Duodenal mucosa (tissue), 2 donors: Measurements from ENCODE around the gene NPFFR1.

Source experiments
- H3K27ac ChIP-seq: one replicate; pipeline ENCODE4 v1.7.0; 2013; ENCODE audit warnings: low read depth, low read length
- H3K27me3 ChIP-seq, 2 donors: one replicate each; pipeline ENCODE4 v1.7.0; 2013; ENCODE audit warnings: low read length in 2 of 2, control low read depth in 1 of 2; ENCODE audit not compliant: insufficient read depth in 2 of 2, control insufficient read depth in 1 of 2
- H3K36me3 ChIP-seq, 2 donors: one replicate each; pipeline ENCODE4 v1.7.0; 2013; ENCODE audit warnings: low read length in 2 of 2, control low read depth in 1 of 2; ENCODE audit not compliant: insufficient read depth in 2 of 2, control insufficient read depth in 1 of 2
- H3K4me1 ChIP-seq, 2 donors: one replicate each; pipeline ENCODE4 v1.7.0; 2013; ENCODE audit warnings: low read length in 2 of 2, control low read depth in 1 of 2; ENCODE audit not compliant: insufficient read depth in 2 of 2, control insufficient read depth in 1 of 2
- H3K4me3 ChIP-seq, 2 donors: one replicate each; pipeline ENCODE4 v1.7.0; 2013; ENCODE audit warnings: low read length in 2 of 2, low read depth in 1 of 2
- H3K9ac ChIP-seq, 2 donors: one replicate each; pipeline ENCODE4 v1.7.0; 2013; ENCODE audit warnings: low read length in 2 of 2, low read depth in 1 of 2
- H3K9me3 ChIP-seq, 2 donors: one replicate each; pipeline ENCODE4 v1.7.0; 2013; ENCODE audit warnings: low read length in 2 of 2, control low read depth in 1 of 2; ENCODE audit not compliant: control insufficient read depth in 1 of 2

Gene NPFFR1, protein sequence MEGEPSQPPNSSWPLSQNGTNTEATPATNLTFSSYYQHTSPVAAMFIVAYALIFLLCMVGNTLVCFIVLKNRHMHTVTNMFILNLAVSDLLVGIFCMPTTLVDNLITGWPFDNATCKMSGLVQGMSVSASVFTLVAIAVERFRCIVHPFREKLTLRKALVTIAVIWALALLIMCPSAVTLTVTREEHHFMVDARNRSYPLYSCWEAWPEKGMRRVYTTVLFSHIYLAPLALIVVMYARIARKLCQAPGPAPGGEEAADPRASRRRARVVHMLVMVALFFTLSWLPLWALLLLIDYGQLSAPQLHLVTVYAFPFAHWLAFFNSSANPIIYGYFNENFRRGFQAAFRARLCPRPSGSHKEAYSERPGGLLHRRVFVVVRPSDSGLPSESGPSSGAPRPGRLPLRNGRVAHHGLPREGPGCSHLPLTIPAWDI

DNA sequence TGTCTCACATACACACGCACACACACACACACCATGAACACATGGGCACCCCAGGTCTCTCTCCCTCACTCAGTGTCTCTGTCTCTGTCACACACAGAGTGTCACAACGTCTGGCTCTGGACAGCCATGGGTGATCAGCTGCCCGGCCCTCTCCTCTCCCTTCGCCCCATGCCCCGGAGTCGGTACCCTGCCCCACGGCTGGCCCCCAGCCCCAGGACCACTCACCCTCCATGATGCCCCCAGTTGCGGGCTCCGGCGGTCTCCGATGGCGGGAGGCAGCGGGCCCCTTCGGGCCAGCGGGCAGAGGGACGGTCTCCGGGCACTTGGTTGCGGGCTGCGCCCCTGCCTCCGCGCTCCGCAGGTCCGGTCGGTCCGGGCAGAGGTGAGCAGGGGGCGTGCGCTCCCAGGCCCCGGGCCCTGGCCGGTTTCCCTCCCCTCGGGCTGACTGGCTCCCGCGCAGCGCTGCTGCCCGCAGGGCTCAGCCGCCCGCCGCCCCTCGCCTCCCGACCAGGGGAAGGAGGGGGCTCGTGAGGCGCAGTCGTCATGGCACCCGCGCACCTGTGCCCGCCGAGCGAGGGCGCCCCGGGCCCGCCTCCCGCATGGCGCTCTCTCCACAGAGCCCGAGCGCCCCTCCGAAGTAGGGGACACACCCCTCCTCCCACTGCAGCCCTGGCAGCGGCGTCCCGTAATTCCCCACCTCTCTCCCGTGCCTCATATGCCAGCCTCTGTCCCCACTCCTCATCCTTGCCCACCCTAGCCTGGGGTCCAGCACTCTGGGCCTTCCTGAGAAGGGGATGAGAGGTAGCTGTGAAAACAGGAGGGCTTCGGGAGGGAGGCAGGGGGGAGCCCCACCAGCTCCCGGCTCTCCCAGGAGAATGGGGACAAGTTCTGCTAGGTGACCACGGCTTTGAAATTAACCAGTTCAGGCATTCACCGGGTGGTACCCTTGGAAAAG is at the start of gene NPFFR1:
Gene NPFFR1 (minus strand): TSS at position 560 of the 955 bp plus-strand sequence. CDS start 328 bp downstream, at position 232.
- Histone ChIP-seq H3K9me3 (no peaks in the 10 kb centered on the region), H3K4me3 (no peak within 1 kb of the TSS), H3K27me3 (peaks cover 31 to 33% of the 10 kb centered on the region in 2 donors), H3K36me3 (no peaks in the 10 kb centered on the region), H3K27ac (no peak within 1 kb of the TSS), H3K9ac (no peak within 1 kb of the TSS), H3K4me1 (peaks cover 0 to 5% of the 10 kb centered on the region in 2 donors)

DNA sequence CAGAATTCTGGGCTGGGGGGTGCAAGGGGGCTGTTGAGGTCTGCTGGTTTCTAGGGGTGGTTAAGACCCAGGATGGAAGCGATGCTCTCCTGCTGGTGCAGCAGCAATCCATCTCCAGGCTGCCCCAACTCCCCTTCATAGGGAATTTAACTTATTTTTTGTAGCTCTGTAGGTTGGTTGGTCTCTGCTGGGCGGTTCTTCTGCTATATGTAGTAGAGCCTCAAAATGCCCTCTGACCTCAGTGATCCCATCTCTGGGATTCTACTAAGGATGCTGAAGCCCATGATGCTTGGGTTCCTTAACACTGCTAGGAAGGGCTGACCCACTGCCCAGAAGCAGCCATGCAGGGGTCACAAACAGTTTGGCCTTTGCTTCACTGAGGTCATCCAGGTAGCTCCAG is 49.5 kb upstream of the NPFFR1 start:
- Histone ChIP-seq H3K27ac (no peak overlapping the region), H3K9ac (no peak overlapping the region), H3K4me3 (no peak overlapping the region), H3K4me1 (peaks cover 20 to 30% of the 10 kb centered on the region in 2 donors), H3K36me3 (no peaks in the 10 kb centered on the region), H3K9me3 (peaks cover 0 to 4% of the 10 kb centered on the region in 2 donors), H3K27me3 (no peaks in the 10 kb centered on the region)

DNA sequence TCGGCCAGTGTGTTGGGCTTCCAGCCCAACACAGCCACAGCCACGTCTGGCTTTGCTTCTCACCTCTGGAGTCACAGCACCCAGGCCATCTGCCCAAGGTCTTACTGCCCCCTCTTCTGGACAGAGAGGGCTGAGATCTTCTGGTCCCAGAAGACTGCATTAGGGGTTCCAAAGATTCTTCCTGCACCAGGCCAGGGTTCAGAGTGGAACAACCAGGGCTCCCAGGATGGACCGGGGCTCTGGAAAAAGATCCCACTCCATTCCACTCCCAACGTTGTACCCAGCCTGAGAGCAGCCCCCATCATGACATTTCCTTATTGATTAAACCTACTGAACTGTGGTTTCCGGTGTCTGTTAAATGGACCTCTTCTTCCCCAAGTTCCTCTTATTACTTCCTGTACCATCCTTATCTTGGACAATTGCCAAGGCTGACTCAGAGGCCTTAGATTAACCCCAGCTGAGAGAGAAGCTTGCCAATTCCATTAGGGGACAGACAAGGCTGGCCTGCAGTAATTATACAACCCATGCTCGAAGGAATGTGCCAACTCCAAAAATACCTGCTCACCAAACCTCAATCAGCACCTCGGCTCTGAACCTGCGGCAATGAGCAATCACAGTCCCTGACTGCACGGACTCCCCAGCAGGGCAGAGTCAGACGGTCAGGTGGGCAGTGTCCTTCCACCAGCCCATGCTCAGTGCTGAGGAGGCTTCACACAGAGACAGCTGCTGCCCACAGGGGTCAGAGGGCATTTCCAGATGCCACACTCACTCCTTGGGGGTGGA is 47.9 kb upstream of the NPFFR1 start:
- H3K4me1 ChIP-seq, result peaks cover 20 to 30% of the 10 kb centered on the region in 2 donors
- H3K4me3 ChIP-seq, result peak overlapping the region; percentile 17 to 36
- peaks cover 0 to 4% of the 10 kb centered on the region in 2 donors for H3K9me3 ChIP-seq
- H3K27me3 ChIP-seq, result no peaks in the 10 kb centered on the region
- no peak overlapping the region for H3K9ac ChIP-seq
- no peak overlapping the region for H3K27ac ChIP-seq
- H3K36me3 ChIP-seq, result no peaks in the 10 kb centered on the region

DNA sequence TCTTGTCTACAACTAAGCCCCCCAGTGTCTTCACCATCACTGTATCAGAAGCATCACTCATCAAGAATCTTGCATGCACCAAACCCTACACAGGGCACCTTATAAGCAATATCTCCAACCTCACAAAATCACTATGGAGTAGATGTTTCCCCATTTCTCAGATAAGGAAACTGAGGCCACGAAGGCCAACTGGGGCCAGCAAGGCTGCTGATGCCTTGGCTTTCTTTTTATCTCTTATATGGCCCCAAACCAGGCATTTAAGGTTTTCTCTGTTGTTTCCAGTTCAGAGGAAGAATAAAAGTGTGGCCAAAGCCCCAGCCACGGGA is 47.3 kb upstream of the NPFFR1 start:
- no peak overlapping the region for H3K9ac ChIP-seq
- no peak overlapping the region for H3K27ac ChIP-seq
- no peaks in the 10 kb centered on the region for H3K36me3 ChIP-seq
- peaks cover 20 to 30% of the 10 kb centered on the region in 2 donors for H3K4me1 ChIP-seq
- H3K4me3 ChIP-seq, result no peak overlapping the region
- H3K27me3 ChIP-seq, result no peaks in the 10 kb centered on the region
- H3K9me3 ChIP-seq, result peaks cover 0 to 4% of the 10 kb centered on the region in 2 donors

DNA sequence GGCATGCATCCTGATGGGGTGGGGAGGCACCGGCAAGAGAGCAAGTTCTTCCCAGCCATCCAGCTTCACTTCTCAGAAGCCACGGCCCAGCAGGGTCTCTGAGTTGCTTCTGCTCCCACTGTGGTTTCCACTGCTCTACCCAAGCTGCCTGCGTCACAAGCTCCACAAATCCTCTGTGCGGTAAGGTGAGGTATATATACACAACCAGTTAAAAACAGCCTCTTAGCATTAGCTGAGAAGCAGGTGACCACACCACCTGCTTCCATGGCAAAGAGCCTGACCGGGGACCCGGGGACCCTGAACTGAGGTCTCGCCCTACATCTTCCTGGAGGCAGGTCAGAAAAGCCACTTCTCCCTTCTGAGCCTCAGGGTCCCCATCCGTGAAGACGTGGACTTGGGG is 46.9 kb upstream of the NPFFR1 start:
- Histone ChIP-seq H3K9ac (no peak overlapping the region), H3K4me3 (no peak overlapping the region), H3K4me1 (peaks cover 20 to 30% of the 10 kb centered on the region in 2 donors), H3K27ac (no peak overlapping the region), H3K27me3 (no peaks in the 10 kb centered on the region), H3K9me3 (peaks cover 0 to 4% of the 10 kb centered on the region in 2 donors), H3K36me3 (no peaks in the 10 kb centered on the region)

DNA sequence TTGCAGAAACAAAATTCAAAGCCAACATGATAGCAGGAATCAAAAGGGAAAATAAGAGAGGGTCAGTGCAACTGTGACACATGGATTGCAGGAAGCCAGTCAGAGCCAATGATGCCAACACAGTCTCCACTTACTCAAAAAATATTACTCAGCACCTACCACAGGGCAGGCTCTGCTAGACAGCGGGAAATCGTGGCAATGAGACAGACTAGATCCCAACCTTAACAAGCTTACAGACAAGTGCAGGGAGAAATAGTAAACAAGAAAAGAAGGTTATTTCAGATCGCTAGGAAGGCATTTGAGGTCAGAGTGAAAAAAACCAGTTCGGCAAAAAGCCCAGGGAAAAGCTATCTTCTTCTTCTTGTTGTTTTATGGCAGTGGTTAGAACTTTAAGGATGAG is 45.2 kb upstream of the NPFFR1 start:
- H3K36me3 ChIP-seq, result no peaks in the 10 kb centered on the region
- H3K4me3 ChIP-seq, result no peak overlapping the region
- peaks cover 24 to 27% of the 10 kb centered on the region in 2 donors for H3K4me1 ChIP-seq
- H3K9me3 ChIP-seq, result peaks cover 0 to 4% of the 10 kb centered on the region in 2 donors
- no peak overlapping the region for H3K9ac ChIP-seq
- no peak overlapping the region for H3K27ac ChIP-seq
- no peaks in the 10 kb centered on the region for H3K27me3 ChIP-seq

DNA sequence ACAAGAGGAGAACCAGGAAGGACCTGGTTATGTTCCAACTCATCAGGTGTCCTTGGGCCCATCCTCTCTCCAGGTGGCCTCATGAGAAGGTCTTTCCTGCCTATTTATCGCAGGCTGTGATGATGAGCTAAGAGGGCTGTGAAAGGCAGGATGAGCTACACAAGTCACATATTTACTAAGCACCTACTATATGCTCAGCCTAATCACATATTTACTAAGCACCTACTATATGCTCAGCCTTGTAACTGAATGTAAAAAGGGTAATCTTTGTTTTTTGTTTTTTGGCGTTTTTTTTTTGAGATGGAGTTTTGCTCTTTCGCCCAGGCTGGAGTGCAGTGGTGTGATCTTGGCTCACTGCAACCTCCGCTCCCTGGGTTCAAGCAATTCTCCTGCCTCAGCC is 44.2 kb upstream of the NPFFR1 start:
- H3K9me3 ChIP-seq, result no peaks in the 10 kb centered on the region
- peaks cover 26 to 30% of the 10 kb centered on the region in 2 donors for H3K4me1 ChIP-seq
- H3K36me3 ChIP-seq, result no peaks in the 10 kb centered on the region
- no peaks in the 10 kb centered on the region for H3K27me3 ChIP-seq
- no peak overlapping the region for H3K27ac ChIP-seq
- no peak overlapping the region for H3K9ac ChIP-seq
- no peak overlapping the region for H3K4me3 ChIP-seq

DNA sequence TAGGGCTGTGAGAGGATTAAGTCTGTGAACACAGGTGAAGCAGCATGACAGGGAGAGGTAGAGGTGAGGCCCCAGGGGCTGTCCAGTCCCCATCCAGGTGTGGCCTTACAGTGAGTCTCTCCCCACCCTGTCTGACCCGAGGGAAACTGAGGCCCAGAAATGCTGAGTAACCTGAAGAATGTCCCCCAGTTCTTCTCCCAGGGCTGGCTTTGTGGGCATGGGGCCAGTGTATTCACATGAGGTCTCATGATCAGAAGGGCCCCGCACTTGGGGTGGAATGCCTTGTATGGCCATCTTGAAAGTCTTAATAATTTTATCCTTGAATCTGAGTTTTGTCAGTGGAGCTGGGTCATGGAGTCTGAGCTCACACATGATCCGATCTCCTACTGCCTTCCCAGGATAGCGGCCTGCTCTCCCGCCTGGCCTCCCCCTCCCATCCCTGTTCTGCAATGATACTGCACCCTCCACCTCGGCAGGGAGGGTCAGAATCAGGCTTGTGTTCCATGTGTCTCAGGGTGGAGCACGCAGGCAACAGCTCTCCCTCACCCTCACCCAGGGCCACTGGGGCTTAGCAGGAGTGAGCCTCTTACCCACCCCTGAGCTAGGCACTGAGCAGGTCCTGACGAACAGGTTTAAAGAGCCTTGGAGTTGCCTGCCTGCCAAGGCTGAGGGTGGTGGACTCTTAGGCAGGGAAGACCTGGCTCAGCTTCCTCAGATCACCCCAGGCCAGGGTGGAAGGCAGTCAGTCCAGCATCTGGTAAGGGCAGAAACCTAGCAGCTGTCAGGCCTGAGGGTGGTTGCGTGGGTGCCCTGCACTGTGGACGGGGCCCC is 41.4 kb upstream of the NPFFR1 start:
- no peaks in the 10 kb centered on the region for H3K36me3 ChIP-seq
- H3K4me1 ChIP-seq, result peaks cover 11 to 14% of the 10 kb centered on the region in 2 donors
- H3K4me3 ChIP-seq, result no peak overlapping the region
- no peak overlapping the region for H3K9ac ChIP-seq
- no peaks in the 10 kb centered on the region for H3K9me3 ChIP-seq
- no peak overlapping the region for H3K27ac ChIP-seq
- no peaks in the 10 kb centered on the region for H3K27me3 ChIP-seq

DNA sequence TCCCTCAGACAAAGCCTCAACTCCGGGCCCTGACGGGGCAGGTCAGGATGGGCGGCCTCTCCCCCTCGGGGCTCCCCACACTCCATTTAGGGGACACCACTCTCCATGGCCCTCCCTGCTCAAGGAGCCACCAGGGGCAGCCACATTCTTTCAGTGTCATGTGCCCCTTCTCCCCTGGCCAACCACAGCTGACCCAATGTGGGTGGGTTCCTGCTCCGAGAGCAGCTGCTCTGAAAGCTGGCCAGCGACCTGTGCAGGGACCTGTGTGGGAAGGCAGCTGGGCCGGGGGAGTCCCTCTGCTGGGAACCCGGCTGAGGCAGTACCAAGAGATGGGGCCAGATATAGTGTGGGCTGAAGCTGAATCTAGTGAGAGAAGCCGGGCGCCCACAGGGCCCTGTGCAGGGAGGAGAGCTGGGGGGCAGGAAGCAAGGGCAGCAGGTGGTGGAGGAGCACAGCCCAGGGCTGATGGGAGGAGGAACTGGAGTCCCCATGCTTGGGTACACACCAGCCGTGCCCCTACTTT is 40.6 kb upstream of the NPFFR1 start:
- Histone ChIP-seq H3K4me3 (no peak overlapping the region), H3K9me3 (no peaks in the 10 kb centered on the region), H3K27ac (no peak overlapping the region), H3K9ac (no peak overlapping the region), H3K4me1 (peaks cover 11 to 14% of the 10 kb centered on the region in 2 donors), H3K27me3 (no peaks in the 10 kb centered on the region), H3K36me3 (no peaks in the 10 kb centered on the region)
